M059J (cell line): ENCODE results near the gene KIF18B. TPM values are rescaled to one million over a fixed set of nuclear protein-coding genes. Genes with fewer than 3 reads are reported as not detected.

Experiments used
- DNase-seq: peaks from one replicate; pipeline ENCODE4 v3.0.0-alpha.2; 2012; ENCODE audit warnings: low read depth
- total RNA-seq: library from RNA; depleted of rRNA; stranded (reverse); fragments of >200 nt; shearing (Covaris generic); gene quantifications from 2 replicates; pipeline ENCODE4 v1.2.3, GENCODE V29; 2014

KIF18B gene
- total RNA-seq, 1 experiment from 2014 or later, result 10.6 TPM

DNA sequence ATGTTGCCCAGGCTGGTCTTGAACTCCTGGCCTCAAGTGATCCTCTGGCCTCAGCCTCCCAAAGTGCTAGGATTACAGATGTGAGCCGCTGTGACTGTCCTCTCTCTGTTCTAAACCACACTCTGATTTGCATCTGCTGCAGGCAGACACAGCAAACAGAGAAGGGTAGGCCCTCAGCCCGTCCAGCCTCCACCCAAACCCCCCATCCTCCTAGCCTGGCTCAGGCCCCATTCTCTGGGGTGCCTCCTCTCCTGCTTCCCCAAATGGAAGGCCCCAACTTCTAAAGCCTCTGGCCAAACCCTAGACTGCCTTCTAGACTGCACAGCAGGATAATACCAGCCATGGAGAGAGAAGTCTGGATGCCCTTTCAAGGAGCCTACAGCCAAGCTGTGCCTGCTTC is 28.2 kb downstream of the KIF18B start:
- DNase-seq, result no peak

DNA sequence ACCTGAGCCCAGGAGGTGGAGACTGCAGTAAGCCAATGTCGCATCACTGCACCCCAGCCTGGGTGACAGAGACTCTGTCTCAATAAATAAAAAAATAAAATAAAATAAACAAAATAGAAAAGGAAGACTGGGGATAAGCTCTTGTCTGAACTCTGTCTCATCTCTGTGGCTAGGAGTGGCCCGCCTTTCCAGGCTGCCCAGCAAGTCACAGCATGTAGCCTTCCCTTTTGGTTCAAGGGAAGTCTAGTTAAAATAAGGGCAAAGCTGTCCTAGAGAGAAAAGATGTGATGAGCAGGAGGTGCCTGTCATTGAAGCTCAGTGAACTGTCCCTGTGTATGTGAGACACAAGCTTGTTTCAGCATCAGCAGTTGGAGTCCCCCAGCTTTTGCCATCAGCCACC is 29.6 kb downstream of the KIF18B start:
- no peak for DNase-seq

DNA sequence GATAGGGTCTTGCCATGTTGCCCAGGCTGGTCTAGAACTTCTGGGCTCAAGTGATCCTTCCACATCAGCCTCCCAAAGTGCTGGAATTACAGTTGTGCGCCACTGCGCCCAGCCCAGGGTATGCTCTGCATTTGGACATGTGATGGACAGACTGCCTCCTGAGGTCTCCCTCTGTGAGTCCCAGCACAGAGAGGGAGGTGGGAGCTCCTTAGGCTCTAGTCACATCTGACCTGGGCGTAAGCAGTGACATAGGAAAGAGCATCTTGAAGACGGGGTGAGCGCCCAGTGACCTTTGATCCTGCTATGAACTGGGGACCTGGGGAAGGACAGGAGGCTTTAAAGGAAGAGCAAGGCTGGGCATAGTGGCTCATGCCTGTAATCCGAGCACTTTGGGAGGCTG is 30.1 kb downstream of the KIF18B start:
- DNase-seq, result no peak

DNA sequence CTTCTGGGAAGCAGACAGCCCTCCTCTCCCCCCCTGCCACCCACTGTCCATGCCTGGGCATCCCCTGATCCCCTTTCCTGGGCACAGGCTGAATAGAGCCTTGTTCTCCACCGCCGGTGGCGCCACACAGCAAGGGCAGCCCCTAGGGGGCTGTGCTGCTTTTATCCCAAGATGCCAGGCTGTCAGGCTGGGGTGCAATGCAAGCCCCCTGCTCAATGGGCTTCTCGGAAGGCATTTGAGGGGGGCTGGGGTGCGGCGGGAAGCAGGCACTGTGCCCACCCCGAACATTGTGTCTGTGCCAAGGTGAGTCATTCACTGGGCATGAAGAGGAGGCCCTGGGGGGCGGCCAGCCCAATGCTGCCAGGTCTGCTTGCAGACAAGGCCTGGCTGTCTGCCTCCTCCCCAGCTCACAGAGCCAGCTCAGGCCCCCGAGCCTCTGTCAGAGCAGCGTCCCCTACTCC is 30.8 kb downstream of the KIF18B start:
- peak; percentile 83 for DNase-seq

DNA sequence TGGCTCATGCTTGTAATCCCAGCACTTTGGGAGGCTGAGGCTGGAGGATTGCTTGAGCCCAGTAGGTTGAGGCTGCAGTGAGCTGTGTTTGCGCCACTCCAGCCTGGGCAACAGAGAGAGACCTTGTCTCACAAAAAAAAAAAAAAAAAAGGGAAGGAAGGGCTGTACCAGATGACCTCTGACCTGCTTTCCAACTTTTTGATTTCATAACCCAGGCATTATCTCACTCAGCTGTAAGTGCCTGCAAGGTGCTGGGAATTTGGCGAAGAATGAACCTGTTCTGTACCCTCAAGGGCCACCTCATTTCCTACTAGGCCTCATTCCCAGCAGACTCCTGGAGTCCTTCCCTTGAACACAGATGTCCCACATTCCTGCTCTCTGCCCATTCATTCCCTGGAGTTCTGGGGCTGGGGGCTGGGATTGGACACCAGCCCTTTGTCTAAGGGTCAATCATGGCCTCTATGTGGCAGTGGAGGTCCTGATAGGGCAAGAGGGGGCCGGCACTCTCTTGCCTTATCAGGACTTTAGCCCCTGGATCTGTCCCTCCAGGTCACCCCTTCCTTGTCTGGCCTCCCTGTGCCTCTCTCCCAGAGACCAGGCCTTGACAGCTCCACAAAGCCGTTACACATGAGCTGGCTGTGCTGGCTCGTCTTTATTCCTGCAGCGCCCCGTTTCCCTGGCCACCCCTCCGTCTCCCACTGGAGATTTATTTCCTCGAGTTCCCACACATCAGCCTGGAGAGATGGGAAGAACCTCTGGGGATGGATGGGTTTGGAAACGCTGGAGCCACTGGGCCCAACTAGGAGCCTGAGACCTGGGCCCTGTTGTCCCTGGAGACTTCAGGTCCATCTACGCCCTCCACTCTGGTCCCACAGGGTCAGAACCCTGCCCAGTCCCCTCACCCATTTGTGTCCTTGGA is 31.5 kb downstream of the KIF18B start:
- peak; percentile 43 for DNase-seq

DNA sequence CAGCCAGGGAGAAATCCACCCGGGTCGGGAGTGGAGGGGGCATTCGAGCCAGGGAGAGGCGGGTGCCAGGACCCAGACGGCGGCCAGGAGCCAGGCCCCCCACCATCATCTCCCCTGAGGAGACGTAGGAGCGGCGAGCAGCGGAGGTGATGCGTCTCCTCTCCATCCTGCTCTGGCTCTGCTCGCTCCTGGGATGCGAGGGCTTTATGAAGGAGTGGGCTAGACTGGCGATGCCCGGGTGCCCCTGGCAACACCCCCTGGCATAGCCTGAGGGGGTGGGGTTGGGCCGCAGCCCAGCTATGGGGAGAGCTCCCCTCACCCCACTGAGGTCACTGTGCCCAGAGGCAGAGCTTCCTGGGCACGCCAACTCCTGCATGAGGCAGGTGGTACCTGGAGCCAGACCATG is 32.2 kb downstream of the KIF18B start, which contains the start of gene GFAP:
Gene GFAP, minus strand, starts transcription at position 180 of the 406 bp plus-strand sequence. Its CDS starts 14 bp downstream, at position 166.
- DNase-seq, result no peak

DNA sequence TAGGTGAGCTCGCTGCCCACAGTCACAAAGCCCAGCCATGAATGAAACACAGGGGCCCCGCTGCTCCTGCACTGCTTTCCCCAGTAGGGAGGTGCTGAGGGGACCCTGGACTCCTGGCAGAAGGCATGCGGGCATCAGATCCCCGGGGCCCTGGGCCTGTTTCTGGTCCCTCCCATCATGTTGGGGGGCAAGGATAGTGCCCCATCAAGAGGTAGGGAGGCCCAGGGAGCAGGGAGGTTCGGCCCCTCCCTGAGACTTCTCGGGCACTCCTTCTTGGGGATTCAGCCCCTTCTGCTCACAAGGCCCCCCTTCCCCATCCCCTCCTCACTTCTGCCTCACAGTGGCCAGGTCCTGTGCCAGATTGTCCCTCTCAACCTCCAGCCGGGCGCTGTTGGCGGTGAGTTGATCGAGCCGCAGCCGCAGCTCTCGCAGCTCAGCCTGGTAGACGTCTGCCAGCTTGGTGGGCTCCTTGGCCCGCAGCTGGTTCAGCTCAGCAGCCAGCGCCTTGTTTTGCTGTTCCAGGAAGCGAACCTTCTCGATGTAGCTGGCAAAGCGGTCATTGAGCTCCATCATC is 32.8 kb downstream of the KIF18B start:
- DNase-seq, result no peak

DNA sequence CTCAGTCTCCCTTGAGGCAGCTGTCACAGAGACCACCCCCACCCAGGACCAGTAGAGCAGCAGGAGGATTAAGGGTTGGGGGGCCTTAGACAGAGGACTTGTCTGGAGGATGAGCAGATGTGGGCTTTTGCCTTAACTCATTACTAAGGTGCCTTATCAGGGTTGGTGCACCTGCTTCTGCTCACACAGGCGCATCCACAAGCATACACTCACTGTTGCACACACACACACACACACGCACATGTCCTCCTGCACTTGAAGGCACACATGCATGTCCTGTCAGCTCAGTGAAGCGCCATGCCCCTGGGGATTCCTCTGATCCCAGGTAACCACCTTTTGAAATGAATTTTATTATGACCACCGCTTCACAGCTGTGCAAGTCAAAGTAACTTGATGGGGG is 33.4 kb downstream of the KIF18B start:
- no peak for DNase-seq

DNA sequence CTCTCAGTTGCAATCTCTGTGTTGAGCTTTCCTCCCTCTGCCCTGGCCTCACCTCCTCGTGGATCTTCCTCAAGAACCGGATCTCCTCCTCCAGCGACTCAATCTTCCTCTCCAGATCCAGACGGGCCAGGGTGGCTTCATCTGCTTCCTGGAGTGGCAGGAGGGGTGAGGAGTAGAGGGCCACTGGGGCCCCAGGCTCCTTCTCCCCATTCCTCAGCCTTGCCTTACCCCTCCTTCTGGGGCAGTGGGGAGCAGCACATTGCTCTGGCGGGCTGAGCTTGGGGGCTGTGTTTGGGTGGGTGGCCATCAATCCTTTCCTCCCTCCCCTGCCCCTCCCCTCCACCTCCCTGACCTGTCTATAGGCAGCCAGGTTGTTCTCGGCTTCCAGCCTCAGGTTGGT is 33.9 kb downstream of the KIF18B start:
- DNase-seq, result no peak

DNA sequence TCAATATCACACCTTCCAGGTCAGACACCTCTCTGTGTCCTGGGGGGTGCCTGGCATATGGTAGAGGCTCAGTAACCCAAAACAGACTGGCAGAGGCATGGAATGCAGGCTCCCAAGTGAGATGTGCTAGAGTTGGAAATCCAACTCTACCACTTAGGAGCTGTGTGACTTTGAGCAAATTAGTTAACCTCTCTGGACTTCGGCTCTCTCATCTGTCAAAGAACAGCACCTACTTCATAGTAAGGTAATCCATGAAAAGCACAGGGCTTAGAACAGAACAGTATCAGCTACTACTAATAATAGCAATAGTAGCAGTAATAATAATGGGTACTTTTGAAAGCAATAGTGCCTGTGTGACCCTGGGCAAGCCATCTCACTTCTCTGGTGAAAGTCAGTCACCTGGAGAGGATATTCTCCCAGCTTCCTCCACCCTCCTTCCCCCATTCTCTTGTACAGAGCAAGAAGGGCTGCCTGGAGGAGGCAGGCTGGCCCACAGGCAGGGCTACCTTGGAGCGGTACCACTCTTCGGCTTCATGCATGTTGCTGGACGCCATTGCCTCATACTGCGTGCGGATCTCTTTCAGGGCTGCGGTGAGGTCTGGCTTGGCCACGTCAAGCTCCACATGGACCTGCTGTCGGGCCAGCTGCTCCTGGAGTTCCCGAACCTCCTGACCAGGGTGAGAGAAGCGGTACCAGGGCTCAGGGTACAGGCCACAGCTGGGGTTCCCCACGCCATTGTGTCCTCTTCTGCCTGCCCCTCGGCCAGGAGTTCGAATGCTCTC is 34.6 kb downstream of the KIF18B start:
- DNase-seq, result no peak

DNA sequence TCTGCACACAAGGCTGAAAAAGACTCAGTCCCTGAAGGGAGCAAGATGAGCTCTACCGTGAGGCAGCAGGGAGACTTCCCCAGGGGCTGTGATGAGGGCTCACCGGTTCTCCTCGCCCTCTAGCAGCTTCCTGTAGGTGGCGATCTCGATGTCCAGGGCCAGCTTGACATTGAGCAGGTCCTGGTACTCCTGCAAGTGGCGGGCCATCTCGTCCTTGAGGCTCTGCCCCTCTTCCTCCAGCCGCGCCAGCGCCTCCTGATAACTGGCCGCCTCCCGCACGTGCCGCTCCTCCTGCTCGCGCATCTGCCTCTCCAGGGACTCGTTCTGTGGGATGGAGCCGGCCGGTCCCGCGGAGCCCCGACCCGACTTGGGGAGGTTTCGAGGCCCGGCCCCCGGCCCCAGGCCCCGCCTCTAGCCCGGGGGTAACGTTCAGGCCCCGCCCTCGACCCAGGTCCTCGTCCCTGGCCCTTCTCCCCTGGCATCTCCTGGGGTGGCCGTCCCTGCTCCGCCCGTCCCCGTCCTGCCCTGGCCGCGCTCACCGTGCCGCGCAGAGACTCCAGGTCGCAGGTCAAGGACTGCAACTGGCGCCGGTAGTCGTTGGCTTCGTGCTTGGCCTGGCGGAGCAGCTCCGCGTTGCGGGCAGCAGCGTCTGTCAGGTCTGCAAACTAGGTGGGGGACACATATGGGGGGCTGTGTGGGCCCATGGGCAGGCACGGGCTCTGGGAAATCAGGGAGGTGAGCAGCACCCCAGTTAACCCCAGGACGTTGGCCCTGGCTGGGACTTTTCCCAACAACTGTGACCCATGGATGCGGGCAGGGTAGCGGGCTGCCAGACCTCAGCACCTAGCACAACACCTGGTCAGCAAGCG is 36.2 kb downstream of the KIF18B start:
- DNase-seq, result no peak

DNA sequence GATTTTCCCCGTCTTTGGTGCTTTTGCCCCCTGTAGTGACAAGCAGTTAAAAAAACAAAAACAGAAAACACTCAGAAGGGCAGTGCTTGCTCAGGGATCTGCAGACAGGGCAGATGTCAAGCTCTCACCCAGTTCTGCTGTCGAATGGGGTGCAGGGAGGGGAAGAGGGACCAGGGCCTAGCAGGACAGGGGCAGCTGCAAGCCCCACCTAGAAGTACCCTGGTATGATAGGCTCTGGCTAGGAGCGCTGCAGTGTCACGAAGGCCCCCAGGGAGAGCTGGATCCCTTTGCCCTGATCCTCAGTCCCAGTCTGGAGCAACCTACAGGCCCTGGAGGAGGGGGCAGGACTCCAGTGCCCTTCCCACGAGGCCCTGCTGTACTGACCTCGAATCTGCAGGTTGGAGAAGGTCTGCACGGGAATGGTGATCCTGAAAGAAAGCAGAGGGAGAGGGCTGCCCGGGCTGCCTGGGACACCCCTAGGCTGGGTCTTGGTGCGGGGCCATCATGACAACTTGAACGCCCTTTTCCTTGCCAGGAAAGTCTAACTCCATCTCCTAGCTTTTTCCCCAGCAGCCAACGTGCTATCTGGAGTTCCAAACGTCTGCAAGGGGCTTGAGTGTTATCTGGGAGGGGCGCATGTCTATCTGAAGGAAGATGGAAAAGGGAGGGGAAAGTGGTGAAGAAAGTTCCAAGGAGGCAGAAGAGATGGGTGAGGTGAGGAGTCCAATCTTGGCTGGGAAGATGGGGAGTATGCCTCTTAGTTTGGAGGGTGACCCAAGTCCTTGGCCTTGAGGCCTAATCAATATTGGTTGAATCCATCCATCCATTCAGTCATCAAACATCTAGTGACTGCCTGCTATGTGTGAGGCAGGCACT is 37.1 kb downstream of the KIF18B start:
- DNase-seq, result no peak

DNA sequence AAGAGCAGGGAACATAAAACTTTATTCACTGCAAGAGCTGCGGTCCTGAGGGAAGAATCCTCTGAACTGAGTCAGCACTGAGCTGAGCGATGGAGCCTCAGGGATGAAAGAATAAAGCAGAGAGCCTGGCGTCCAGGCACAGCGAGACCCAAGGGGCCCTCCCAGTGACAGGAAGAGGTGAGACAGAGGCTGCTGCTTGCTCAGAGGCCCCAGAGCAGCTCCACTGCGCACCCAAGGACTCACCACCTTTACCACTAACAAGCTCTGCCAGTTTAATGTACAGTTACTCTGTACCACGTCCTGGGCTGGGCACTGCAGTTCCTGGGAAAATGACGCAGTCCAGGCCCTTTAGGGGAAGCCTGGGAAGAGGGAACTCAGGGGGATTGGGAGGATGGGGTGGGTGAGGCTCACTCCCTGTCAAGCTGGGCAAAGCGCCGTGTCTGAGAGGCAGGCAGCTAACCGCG is 37.9 kb downstream of the KIF18B start:
- DNase-seq, result peak; percentile 94

DNA sequence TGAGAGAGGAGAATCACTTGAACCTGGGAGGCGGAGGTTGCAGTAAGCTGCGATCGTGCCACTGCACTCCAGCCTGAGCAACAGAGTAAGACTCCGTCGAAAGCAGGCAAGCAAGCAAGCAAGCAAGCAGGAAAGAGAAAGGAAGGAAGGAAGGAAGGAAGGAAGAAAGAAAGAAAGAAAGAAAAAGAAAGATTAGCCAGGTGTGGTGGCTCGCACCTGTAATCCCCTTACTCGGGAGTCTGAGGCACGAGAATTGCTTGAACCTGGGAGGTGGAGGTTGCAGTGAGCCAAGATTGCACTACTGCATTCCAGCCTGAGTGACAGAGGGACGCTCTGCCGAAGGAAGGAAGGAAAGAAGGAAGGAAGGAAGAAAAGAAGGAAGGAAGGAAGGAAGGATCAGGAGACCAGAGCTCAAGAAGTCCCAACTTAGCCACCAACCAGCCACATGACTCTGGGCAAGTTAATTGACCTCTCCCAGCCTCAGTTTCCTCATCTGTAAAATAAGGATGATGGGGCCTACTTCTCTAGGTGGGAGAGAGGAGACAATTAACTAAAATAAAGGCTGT is 38.7 kb downstream of the KIF18B start:
- no peak for DNase-seq

DNA sequence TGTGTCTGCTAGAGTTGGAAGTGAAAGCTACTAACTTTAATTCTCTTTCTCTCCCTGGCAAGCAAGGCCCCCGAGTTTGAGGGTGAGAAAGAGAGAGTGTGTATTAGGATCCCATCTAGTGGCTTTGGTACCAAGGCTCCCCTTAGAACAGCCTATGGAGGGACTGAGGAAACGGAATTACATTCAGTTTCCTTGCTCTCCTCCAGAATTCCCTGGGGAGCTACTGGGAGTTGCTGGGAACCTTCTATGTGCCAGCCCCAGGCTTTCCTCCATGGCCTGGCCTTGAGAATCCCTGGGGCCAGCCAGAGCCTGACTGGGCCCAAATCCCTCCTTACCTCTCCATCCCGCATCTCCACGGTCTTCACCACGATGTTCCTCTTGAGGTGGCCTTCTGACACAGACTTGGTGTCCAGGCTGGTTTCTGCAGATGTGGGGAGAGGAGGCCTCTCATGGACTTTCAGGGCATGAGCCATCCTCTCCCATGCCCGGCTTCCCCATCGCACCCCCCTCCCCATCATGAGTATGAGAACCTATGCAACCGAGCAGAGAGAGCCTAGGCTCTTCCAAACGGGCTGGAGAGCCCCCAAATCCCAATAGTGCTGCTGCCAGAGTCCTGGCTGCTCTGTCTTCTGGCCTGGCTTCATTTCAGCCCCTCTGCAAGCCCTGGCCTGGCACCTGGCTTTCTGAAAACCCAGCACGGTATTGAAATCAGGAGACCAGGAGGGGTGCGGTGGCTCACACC is 39.7 kb downstream of the KIF18B start:
- no peak for DNase-seq

DNA sequence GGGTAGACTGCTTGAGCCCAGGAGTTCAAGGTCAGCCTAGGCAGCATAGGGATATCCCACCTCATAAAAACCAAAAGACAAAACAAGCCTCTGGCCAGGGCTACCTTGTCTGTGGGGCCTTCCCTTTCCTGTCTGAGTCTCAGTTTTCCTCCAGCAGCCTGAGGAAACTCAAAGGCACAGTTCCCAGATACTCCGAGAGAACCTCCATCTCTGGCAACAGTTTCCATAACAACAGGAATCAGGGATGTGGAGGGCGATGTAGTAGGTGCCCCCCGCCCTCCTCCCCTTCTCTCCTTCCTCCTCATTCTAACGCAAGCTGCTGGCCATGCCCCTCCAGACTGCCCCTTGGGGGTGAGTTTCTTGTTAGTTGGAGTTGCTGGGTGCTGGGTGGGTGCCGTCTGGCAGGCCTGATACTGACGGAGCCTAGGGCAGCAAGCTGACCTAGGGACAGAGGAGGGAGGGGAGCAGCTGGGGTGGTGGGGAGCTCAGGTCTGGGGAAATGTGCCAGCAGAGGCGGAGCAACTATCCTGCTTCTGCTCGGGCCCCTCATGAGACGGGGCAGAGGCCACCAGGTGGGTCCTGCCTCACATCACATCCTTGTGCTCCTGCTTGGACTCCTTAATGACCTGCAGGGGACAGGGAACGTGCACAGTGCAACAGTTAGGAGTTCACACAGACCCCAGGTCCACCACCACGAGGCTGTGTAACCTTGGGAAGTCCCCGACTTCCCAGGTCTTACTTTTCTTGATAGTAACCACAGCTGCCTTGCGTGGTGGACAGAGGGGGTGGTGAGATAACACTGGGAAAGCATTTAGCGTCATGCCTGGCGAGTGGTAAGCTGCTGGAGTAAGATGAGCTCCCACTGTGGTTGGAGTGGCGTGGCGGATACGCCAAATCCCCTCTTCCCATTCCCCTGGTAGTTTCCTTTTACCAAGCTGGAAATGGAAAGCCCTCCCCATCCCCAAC is 40.5 kb downstream of the KIF18B start:
- no peak for DNase-seq

DNA sequence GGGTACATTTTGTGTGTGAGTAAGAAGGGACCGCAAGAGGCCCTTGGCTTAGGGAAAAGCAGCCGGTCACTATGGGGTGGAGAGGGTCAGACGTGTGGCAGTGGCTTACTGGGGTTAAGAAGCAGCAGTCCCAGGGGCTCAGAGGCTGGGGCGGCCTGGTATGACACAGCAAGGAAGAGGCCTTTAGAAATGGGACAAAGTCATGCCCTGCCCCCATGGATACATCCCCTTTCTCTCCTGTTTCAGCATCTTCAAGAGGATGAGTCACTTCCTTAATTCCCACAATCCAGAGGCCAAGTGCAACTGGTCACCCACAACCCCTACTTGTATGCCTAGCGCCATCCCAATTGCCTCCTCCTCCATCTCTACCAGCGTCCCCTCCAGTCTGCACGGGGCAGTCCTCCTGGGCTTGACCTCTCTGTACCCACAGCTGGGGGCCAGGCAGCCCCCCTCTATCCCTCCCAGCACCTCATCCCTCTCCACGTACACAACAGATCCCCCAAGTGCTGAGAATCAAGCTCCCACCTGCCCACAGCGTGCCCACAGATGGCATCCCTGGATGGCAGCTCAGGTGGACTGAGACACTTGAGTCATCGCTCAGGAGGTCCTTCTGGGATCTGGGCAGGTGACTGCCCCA is 41.4 kb downstream of the KIF18B start:
- DNase-seq, result peak; percentile 97
